Sigmoid colon (tissue), 4 donors: ENCODE measurements around the gene C8A.

Experiments used
- CTCF ChIP-seq, 4 experiments: fragments of 450-650 bp in 3 of 4; fragments of 200-600 bp in 1 of 4; IDR thresholded peaks; one replicate each; pipeline ENCODE4 v1.5.1; 2016 to 2019; ENCODE audit warnings: antibody characterized with exemption in 4 of 4, mild to moderate bottlenecking in 3 of 4, moderate library complexity in 2 of 4
- EP300 ChIP-seq, 4 donors: sonication (generic); formaldehyde crosslinking; IDR thresholded peaks; one replicate each; pipeline ENCODE4 v1.6.1; 2017; ENCODE audit warnings: antibody characterized with exemption in 4 of 4
- POLR2A ChIP-seq, 2 donors: fragments of 450-650 bp; IDR thresholded peaks; one replicate each; pipeline ENCODE4 v1.6.1; 2016; ENCODE audit warnings: antibody characterized with exemption in 2 of 2, mild to moderate bottlenecking in 2 of 2, moderate library complexity in 2 of 2
- POLR2AphosphoS5 ChIP-seq, 4 donors: sonication (generic); formaldehyde crosslinking; IDR thresholded peaks; one replicate each; pipeline ENCODE4 v1.6.1; 2017; ENCODE audit warnings: antibody characterized with exemption in 4 of 4

- TF ChIP-seq POLR2A (IDR thresholded peaks at IDR 0.05) (no peak), CTCF (IDR thresholded peaks at IDR 0.05) (no peak), POLR2AphosphoS5 (IDR thresholded peaks at IDR 0.05) (no peak), EP300 (IDR thresholded peaks at IDR 0.05) (no peak)
Observed at GRCh38 chr1:56819387-56819899, 35.2 kb upstream of the C8A start, which contains the start of gene FYB2.
